Stimulated activated naive CD4-positive, alpha-beta T cell (primary cell): ENCODE data around the gene FAM53C.

ENCODE experiments used
- DNase-seq, 6 experiments: peaks; one replicate each; lab custom pipeline; 2025; lab: John Stamatoyannopoulos, UW

FAM53C gene

GRCh38 chr5:138391859-138392386 is 53.9 kb downstream of the FAM53C start:
- DNase-seq: no peak
